Spleen (tissue), 13 donors: ENCODE results near the gene HMGN4. TPM values are rescaled to one million over a fixed set of nuclear protein-coding genes. Genes with fewer than 3 reads are reported as not detected.

Experiments used
- DNase-seq: peaks from one replicate; pipeline ENCODE4 v3.0.0-alpha.2; 2020
- H3K27ac ChIP-seq, 8 donors: fragments of 200-600 bp; sonication (generic) in 7 of 8; 1 replicate in 4 of 8; 2 replicates in 4 of 8; pipeline versions ENCODE4 v1.5.0 to v1.8.0; 2016 to 2021; ENCODE audit warnings: inconsistent platforms in 4 of 8, mild to moderate bottlenecking in 4 of 8, moderate library complexity in 1 of 8
- H3K27me3 ChIP-seq, 7 donors: fragments of 200-600 bp; sonication (generic) in 6 of 7; replicated peaks in 1 of 7; 1 replicate in 4 of 7; 2 replicates in 3 of 7; pipeline versions ENCODE4 v1.5.0 to v1.8.0; 2016 to 2021; ENCODE audit warnings: inconsistent platforms in 3 of 7, mild to moderate bottlenecking in 1 of 7
- H3K36me3 ChIP-seq, 6 donors: fragments of 200-600 bp; sonication (generic) in 5 of 6; 1 replicate in 4 of 6; 2 replicates in 2 of 6; pipeline versions ENCODE4 v1.5.0 to v1.8.0; 2016 to 2021; ENCODE audit warnings: inconsistent platforms in 2 of 6
- H3K4me1 ChIP-seq, 6 donors: fragments of 200-600 bp; sonication (generic) in 5 of 6; 1 replicate in 3 of 6; 2 replicates in 3 of 6; pipeline versions ENCODE4 v1.5.0 to v1.8.0; 2016 to 2021; ENCODE audit warnings: inconsistent platforms in 3 of 6
- H3K4me3 ChIP-seq, 8 donors: fragments of 200-600 bp; sonication (generic) in 7 of 8; 1 replicate in 4 of 8; 2 replicates in 4 of 8; pipeline versions ENCODE4 v1.5.0 to v1.8.0; 2016 to 2021; ENCODE audit warnings: inconsistent platforms in 4 of 8, mild to moderate bottlenecking in 4 of 8, moderate library complexity in 2 of 8
- H3K9me3 ChIP-seq, 8 donors: fragments of 200-600 bp; sonication (generic) in 7 of 8; 1 replicate in 4 of 8; 2 replicates in 4 of 8; pipeline versions ENCODE4 v1.5.0 to v1.8.0; 2016 to 2021; ENCODE audit warnings: inconsistent platforms in 4 of 8
- CTCF ChIP-seq, 11 experiments: fragments of 200-600 bp in 7 of 11; fragments of 450-650 bp in 4 of 11; sonication (generic) in 4 of 11; IDR thresholded peaks in 8 of 11; conservative IDR thresholded peaks in 3 of 11; 1 replicate in 7 of 11; 2 replicates in 4 of 11; pipeline versions ENCODE4 v1.4.0 to v1.8.0; 2016 to 2021; ENCODE audit warnings: antibody characterized with exemption in 11 of 11, inconsistent platforms in 4 of 11, mild to moderate bottlenecking in 1 of 11
- POLR2A ChIP-seq, 3 donors: fragments of 450-650 bp; IDR thresholded peaks; one replicate each; pipeline ENCODE4 v1.5.1; 2017; ENCODE audit warnings: antibody characterized with exemption in 3 of 3, mild to moderate bottlenecking in 1 of 3
- POLR2AphosphoS5 ChIP-seq, 3 donors: sonication (generic); formaldehyde crosslinking; IDR thresholded peaks; one replicate each; pipeline ENCODE4 v1.5.1; 2017; ENCODE audit warnings: antibody characterized with exemption in 3 of 3
- WGBS, 5 donors: extraction: QIAGEN DNeasy Blood & Tissue Kit in 3 of 5; methylation state at CpG; one replicate each; pipeline versions ENCODE4 v1.1.5 to v1.1.7; 2013 to 2018; 5-methylcytosine and 5-hydroxymethylcytosine counted together
- intact Hi-C: fragments of 100-400 bp; cut with DNase I; formaldehyde crosslinking; loops from one replicate; pipeline ENCODE4 v1.15.0; 2023; ENCODE audit warnings: low total_unique reads
- long read RNA-seq, 2 donors: transcript quantifications; one replicate each; lab custom pipeline, GENCODE V29; 2026
- polyA plus RNA-seq, 3 donors: library from polyadenylated mRNA; stranded (reverse); fragments of 200-250 nt; gene quantifications; one replicate each; pipeline ENCODE4 v1.2.1, GENCODE V29; 2013
- total RNA-seq, 7 donors: library from RNA; depleted of rRNA in 3 of 7; stranded (reverse); fragments of >200 nt in 3 of 7; fragmentation: NEBNext Ultra II Directional in 4 of 7; extraction: Animal tissue kit (Norgen Biotek cat#: 25700) in 4 of 7; gene quantifications; one replicate each; pipeline versions ENCODE4 v1.1.0 to v1.2.1, GENCODE V29; 2016 to 2021
- donor health status: healthy with polysubstance abuse.
- donor health status: DM: no; HTN: no; CAD: no; lungs with moderate emphysema.
- donor health status: DM: no; HTN: no; CAD: no.
- donor health status: Bipolar disorder and iron deficiency.
- donor health status: healthy.
- donor health status: DM: no; HTN: no; CAD: no.
- donor health status: DM: yes; HTN: yes; CAD: no.

HMGN4 gene
- total RNA-seq (10 to 100 TPM; 47.2 to 68.4 (median 58.2) TPM), polyA plus RNA-seq (10 to 100 TPM; 33.3 to 52.0 (median 51.4) TPM)
- long read RNA-seq, donor 1, transcript HMGN4-201 (2 exons, 1,225 nt) = major isoform, 24 of 24 reads
- long read RNA-seq, donor 1, partial matches to known transcripts = 0 of 24 reads
- long read RNA-seq, donor 1, other reads (novel, unspliced or antisense) = 0 of 24 reads
- long read RNA-seq, donor 2, transcript HMGN4-201 (2 exons, 1,225 nt) = major isoform, 19 of 19 reads
- long read RNA-seq, donor 2, partial matches to known transcripts = 0 of 19 reads
- long read RNA-seq, donor 2, other reads (novel, unspliced or antisense) = 0 of 19 reads

- TF ChIP-seq POLR2A (IDR thresholded peaks at IDR 0.05) (no peak), POLR2AphosphoS5 (IDR thresholded peaks at IDR 0.05) (peak; percentile 82 to 87 (median 85)), CTCF (IDR thresholded peaks at IDR 0.05 in 8 of 11, conservative IDR thresholded peaks at IDR 0.05 in 3 of 11) (peak in 2 of 11 experiments; percentile 3 to 10)
- 0% methylated on average over 34 to 49 of the region's 49 CpGs for WGBS, 5 donors
- Histone ChIP-seq H3K4me3 (peak within 1 kb of the TSS; percentile 71 to 87 (median 84)), H3K27me3 (no peaks in the 10 kb centered on the region), H3K27ac (peak within 1 kb of the TSS; percentile 91 to 98 (median 96)), H3K36me3 (peaks cover 0 to 26% (median 3%) of the 10 kb centered on the region in 6 donors), H3K4me1 (peaks cover 11 to 82% (median 49%) of the 10 kb centered on the region in 6 donors), H3K9me3 (no peaks in the 10 kb centered on the region)
- peak; percentile 94 for DNase-seq
- intact Hi-C loops = loop anchor here (10.0 kb wide), 1 partner anchor 93 kb away; the partner anchor contains the start of gene BTN3A3
Measured at GRCh38 chr6:26537846-26538571, at the start of gene HMGN4. TSS of gene HMGN4 (plus strand) at chr6:26538366. CDS start at chr6:26545207, 6,841 bp downstream.

GRCh38 chr6:26489996-26490964 lies 47.9 kb upstream of the HMGN4 start:
- Histone ChIP-seq H3K27ac (no peak overlapping the region), H3K4me3 (no peak overlapping the region), H3K36me3 (no peaks in the 10 kb centered on the region), H3K9me3 (peaks cover 0 to 15% (median 11%) of the 10 kb centered on the region in 8 donors), H3K4me1 (no peaks in the 10 kb centered on the region), H3K27me3 (no peaks in the 10 kb centered on the region)
- WGBS, 5 donors = 84 to 88% (median 87%) methylated on average over 8 of the region's 8 CpGs
- TF ChIP-seq POLR2AphosphoS5 (IDR thresholded peaks at IDR 0.05) = no peak
- TF ChIP-seq CTCF (IDR thresholded peaks at IDR 0.05 in 8 of 11, conservative IDR thresholded peaks at IDR 0.05 in 3 of 11) = no peak
- no peak for TF ChIP-seq POLR2A (IDR thresholded peaks at IDR 0.05)
- intact Hi-C loops = no loop called here
- no peak for DNase-seq

- no peaks in the 10 kb centered on the region for H3K27me3 ChIP-seq
- 85 to 96% (median 92%) methylated on average over 5 of the region's 5 CpGs for WGBS, 5 donors
- DNase-seq = no peak
- no peaks in the 10 kb centered on the region for H3K4me1 ChIP-seq
- intact Hi-C loops = no loop called here
- no peak overlapping the region for H3K4me3 ChIP-seq
- H3K27ac ChIP-seq = no peak overlapping the region
- H3K36me3 ChIP-seq = no peaks in the 10 kb centered on the region
- peaks cover 0 to 14% (median 11%) of the 10 kb centered on the region in 8 donors for H3K9me3 ChIP-seq
- no peak for TF ChIP-seq POLR2A (IDR thresholded peaks at IDR 0.05)
- TF ChIP-seq POLR2AphosphoS5 (IDR thresholded peaks at IDR 0.05) = no peak
- TF ChIP-seq CTCF (IDR thresholded peaks at IDR 0.05 in 8 of 11, conservative IDR thresholded peaks at IDR 0.05 in 3 of 11) = no peak
Measured at GRCh38 chr6:26491604-26492003, 46.6 kb upstream of the HMGN4 start.
